Measurements from ENCODE around the gene ZZZ3.

ZZZ3 gene

GRCh38 chr1:77670330-77670729, 12.1 kb downstream of the ZZZ3 start:
- Histone ChIP-seq H3K27me3 (ENCODE audit: low read depth, low read length) (no peaks in the 10 kb centered on the region), H3K4me1 (ENCODE audit: low read length) (peaks cover 36% of the 10 kb centered on the region), H4K20me1 (ENCODE audit: insufficient read depth, low read length) (peaks cover 18% of the 10 kb centered on the region), H3K4me3 (ENCODE audit: low read length) (no peak overlapping the region), H3K4me2 (ENCODE audit: low read length) (no peak overlapping the region), H3K36me3 (replicated peaks; ENCODE audit: low read depth, low read length) (no peaks in the 10 kb centered on the region), H3K79me2 (ENCODE audit: low read length) (peaks cover 92% of the 10 kb centered on the region), H3K27ac (ENCODE audit: low read length) (no peak overlapping the region), H3K9me3 (ENCODE audit: insufficient read depth, low read length) (no peaks in the 10 kb centered on the region), H3K9ac (ENCODE audit: low read length) (no peak overlapping the region), H2AFZ (ENCODE audit: low read depth, low read length) (no peak overlapping the region)
- TF ChIP-seq EZH2phosphoT487 (IDR thresholded peaks at IDR 0.05; ENCODE audit: low read depth): no peak
- no peak for TF ChIP-seq CTCF (IDR thresholded peaks at IDR 0.05; ENCODE audit: low read depth, low read length)

GRCh38 chr1:77668924-77669449, 13.5 kb downstream of the ZZZ3 start:
- Histone ChIP-seq H3K4me1 (ENCODE audit: low read length) (peaks cover 36% of the 10 kb centered on the region), H3K36me3 (replicated peaks; ENCODE audit: low read depth, low read length) (no peaks in the 10 kb centered on the region), H2AFZ (ENCODE audit: low read depth, low read length) (no peak overlapping the region), H3K4me3 (ENCODE audit: low read length) (no peak overlapping the region), H3K79me2 (ENCODE audit: low read length) (peaks cover 94% of the 10 kb centered on the region), H4K20me1 (ENCODE audit: insufficient read depth, low read length) (peaks cover 21% of the 10 kb centered on the region), H3K27ac (ENCODE audit: low read length) (no peak overlapping the region), H3K9ac (ENCODE audit: low read length) (no peak overlapping the region), H3K9me3 (ENCODE audit: insufficient read depth, low read length) (no peaks in the 10 kb centered on the region), H3K27me3 (ENCODE audit: low read depth, low read length) (no peaks in the 10 kb centered on the region), H3K4me2 (ENCODE audit: low read length) (no peak overlapping the region)
- TF ChIP-seq EZH2phosphoT487 (IDR thresholded peaks at IDR 0.05; ENCODE audit: low read depth): no peak
- TF ChIP-seq CTCF (IDR thresholded peaks at IDR 0.05; ENCODE audit: low read depth, low read length): no peak

GRCh38 chr1:77664939-77665516, 17.4 kb downstream of the ZZZ3 start:
- Histone ChIP-seq H3K79me2 (ENCODE audit: low read length) (peaks cover 90% of the 10 kb centered on the region), H3K9me3 (ENCODE audit: insufficient read depth, low read length) (no peaks in the 10 kb centered on the region), H4K20me1 (ENCODE audit: insufficient read depth, low read length) (peaks cover 9% of the 10 kb centered on the region)

GRCh38 chr1:77661696-77662095, 20.8 kb downstream of the ZZZ3 start:
- Histone ChIP-seq H3K4me3 (ENCODE audit: low read length) (no peak overlapping the region), H3K27ac (ENCODE audit: low read length) (no peak overlapping the region), H3K9ac (ENCODE audit: low read length) (no peak overlapping the region), H3K9me3 (ENCODE audit: insufficient read depth, low read length) (no peaks in the 10 kb centered on the region), H2AFZ (ENCODE audit: low read depth, low read length) (no peak overlapping the region), H3K27me3 (ENCODE audit: low read depth, low read length) (no peaks in the 10 kb centered on the region), H3K79me2 (ENCODE audit: low read length) (peaks cover 74% of the 10 kb centered on the region), H3K36me3 (replicated peaks; ENCODE audit: low read depth, low read length) (no peaks in the 10 kb centered on the region), H3K4me1 (ENCODE audit: low read length) (no peaks in the 10 kb centered on the region), H4K20me1 (ENCODE audit: insufficient read depth, low read length) (peaks cover 2% of the 10 kb centered on the region; the same call in 1 of the 2 replicates), H3K4me2 (ENCODE audit: low read length) (no peak overlapping the region)
- TF ChIP-seq CTCF (IDR thresholded peaks at IDR 0.05; ENCODE audit: low read depth, low read length) (no peak), EZH2phosphoT487 (IDR thresholded peaks at IDR 0.05; ENCODE audit: low read depth) (no peak)

More at GRCh38 chr1:77664939-77665516, 17.4 kb downstream of the ZZZ3 start:
- no peak overlapping the region for H3K4me2 ChIP-seq (ENCODE audit: low read length)
- no peak overlapping the region for H2AFZ ChIP-seq (ENCODE audit: low read depth, low read length)
- H3K36me3 ChIP-seq (replicated peaks; ENCODE audit: low read depth, low read length): no peaks in the 10 kb centered on the region
- no peak overlapping the region for H3K27ac ChIP-seq (ENCODE audit: low read length)
- TF ChIP-seq EZH2phosphoT487 (IDR thresholded peaks at IDR 0.05; ENCODE audit: low read depth) (no peak), CTCF (IDR thresholded peaks at IDR 0.05; ENCODE audit: low read depth, low read length) (no peak)
- H3K4me3 ChIP-seq (ENCODE audit: low read length): no peak overlapping the region
- no peaks in the 10 kb centered on the region for H3K27me3 ChIP-seq (ENCODE audit: low read depth, low read length)
- no peak overlapping the region for H3K9ac ChIP-seq (ENCODE audit: low read length)
- peaks cover 5% of the 10 kb centered on the region for H3K4me1 ChIP-seq (ENCODE audit: low read length)
